NCI-H2081 (cell line): ENCODE results near the gene LY6G6C.
"Not testable (repeated sequence)": the region's sequence is repeated elsewhere in the genome, so short reads cannot be mapped to it uniquely, and the experiment has no call there.

Experiments
- DNase-seq, 2 experiments: peaks; one replicate each; lab custom pipeline; 2025; lab: John Stamatoyannopoulos, UW

Gene LY6G6C

DNA sequence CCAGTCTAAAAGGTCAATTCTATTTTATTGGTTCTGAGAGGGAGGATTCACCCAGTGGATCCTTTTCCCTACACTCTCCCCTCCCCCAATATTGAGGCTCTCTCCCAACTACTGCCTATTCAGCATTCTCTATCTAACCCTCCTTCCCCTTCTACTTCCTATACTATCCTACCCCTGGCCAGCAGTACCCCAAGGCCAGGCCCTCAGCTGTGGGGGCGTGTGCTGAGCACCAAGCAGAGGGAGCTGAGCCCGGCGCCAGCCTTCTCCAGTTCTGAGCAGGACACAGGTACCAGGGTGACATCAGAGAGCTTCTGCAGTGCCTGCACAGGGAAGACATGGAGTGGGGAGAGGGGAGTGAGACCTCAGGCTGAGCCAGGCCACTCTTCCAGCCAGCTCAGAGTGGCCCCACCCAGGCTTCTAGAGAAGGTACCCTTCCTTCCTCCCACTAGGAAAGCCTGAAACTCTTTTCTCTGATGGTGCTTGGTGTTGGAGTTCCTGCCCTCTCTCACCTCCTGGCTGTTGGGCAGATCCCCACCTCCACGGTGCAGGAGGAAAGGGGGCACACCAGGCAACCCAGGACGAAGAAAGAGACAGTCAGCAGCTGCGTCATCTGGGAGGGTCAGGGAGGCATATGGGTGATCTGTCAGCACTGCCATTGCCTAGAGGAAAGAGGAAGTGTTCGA lies 5.6 kb upstream of the LY6G6C start:
- no peak for DNase-seq

DNA sequence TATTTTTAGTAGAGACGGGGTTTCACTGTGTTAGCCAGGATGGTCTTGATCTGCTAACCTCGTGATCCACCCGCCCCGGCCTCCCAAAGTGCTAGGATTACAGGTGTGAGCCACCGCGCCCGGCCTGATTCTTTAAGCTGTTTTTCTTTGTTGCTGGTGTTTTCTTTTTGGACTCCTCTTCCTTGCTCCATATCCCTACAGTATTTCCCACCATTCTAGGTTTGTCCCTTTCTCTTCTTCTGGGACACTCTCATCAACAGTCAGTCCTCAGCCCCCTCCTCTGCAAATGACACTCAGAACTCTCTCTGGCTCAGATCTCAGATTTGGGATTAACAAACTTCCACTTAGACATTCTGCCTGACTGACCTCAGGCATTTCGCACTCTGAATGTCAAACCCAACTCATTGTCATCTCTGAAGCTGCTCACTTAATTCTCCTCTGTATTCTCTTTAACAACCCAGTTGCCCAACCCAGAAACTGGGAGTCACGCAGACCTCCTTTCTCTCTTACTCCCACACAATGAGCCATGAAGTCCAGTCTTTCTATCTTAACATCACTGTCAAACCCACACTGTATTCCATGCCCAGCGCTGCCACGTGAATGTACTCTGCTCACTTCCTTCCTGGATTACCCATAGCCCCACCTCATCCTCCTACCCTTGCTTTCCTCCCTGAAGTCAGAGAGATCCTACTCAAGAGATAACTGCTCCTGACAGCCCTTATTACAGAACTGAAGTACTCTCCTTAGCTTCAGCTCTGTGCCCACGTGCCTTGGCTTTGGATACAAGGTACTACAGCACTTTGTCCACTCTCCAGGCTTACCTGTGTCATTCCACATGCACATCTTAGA lies 4.2 kb upstream of the LY6G6C start:
- no peak for DNase-seq

DNA sequence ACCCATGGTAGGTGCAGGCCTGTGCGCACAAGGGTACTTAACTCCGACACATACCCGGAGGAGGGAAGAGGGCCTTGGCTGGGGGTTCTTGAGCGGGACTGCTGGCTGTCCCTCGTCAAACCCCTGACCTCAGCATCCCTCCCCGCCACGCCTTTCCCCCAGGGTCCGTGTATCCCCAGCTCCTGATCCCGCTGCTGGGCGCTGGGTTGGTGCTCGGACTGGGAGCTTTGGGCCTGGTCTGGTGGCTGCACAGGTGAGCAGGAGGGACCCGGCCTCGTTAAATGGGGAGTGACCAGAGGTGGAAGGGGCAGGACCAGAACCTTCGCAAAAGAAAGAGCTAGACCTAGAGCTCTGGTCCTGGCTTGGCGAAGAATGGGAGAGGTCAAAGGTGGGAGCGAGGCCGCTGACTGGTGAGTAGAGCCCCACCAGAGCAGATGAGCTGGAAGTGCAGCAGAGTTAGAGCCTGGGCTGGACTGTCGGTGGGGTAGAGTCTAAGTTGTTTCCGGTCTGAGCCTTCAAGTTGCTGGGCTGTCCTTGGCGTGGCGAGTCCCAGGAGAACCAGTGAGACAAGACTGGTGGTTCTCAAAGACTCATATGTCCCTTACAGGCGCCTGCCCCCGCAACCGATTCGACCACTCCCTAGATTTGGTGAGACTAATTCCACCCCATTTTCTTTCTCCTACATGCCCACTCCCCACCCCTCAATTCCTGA lies 2.6 kb upstream of the LY6G6C start:
- no peak for DNase-seq

DNA sequence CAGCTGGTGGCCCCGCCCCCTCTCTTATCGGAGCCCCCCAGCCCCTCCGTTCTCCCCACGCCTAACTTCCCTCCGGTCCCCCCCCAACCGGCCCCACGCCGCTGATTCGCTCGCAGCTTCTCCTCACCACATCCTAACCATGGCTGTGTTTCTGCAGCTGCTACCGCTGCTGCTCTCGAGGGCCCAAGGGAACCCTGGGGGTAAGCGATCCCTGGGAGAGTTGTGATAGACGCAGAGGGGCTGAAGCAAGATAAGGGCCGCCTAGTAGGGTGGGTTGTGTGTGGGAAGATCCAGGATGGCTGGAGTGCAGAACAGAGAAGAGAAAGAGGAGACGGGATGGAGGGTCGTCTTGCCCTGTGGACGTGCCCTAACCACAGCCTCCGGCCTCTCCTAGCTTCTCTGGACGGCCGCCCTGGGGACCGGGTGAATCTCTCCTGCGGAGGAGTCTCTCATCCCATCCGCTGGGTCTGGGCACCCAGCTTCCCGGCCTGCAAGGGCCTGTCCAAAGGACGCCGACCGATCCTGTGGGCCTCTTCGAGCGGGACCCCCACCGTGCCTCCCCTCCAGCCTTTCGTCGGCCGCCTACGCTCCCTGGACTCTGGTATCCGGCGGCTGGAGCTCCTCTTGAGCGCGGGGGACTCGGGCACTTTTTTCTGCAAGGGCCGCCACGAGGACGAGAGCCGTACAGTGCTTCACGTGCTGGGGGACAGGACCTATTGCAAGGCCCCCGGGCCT lies 1.9 kb upstream of the LY6G6C start, which contains the start of gene MPIG6B:
Gene MPIG6B, plus strand, starts transcription at position 129 of the 735 bp plus-strand sequence. Its CDS starts 11 bp downstream, at position 140.
- DNase-seq: no peak

DNA sequence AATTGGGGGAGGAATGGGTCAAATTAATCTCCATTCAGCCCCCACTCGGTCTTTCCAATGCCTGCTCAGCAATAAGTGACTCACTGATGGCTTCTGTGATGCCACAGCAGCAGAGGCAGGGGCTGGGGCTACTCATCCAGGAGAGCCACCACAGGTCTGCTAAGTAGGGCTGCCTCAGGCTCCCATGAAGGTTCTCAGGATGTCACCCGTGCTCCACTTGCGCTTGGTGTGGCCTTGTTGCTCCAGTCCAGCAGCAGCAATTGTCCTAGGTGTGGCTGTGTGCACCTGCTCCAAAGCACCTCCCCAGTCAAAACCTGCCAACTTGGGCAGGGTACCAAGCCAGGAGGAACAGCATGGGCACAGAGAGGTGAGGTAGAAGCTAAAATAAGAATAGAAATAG lies 627 bp upstream of the LY6G6C start:
- no peak for DNase-seq

DNA sequence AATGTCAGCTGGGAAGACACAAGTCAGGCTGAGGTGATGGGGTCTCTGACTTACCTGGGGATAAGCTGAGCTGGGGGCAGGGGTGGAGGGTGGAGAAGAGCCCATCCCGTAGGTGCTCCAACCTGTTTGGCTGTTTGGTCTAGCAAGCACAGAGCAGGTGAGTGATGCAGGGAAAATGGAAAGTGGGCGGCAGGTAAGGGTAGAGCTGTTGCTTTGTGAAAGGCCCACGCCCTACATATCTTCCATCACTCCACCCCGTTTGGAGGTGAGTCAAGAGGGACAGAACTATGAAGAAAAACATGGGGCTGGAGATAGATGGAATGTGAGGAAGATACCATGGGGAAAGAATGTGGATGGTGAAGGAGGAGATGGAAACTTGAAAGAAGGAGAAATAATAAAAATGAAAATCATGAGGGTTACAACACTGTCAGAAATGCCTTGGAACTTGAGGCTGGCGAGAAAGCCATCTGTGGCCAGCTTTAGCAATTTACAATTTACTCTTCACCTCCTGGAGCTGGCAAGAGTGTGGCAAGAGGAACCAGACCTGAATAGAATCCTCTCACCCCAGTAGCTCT lies 1.3 kb downstream of the LY6G6C start:
- DNase-seq: no peak

DNA sequence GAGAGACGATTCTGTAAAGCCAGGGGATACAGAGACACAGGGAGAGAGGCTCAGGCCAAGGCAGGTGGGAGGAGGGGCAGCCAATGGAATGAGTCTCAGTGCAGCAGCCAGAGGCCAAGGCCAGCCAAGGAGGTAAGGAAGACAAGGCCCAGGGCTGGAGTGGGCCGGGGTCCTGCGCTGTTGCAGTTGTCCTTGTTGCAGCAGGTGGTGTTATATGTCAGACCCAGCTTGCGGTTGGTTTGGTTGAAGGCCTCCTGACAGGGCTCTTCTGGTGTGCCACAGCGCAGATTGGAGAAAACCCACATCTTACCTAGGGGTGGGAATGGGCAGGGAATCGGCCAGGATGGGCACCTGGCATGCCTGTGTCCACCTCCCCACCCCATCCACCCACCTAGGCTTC lies 2.5 kb downstream of the LY6G6C start:
- no peak for DNase-seq

DNA sequence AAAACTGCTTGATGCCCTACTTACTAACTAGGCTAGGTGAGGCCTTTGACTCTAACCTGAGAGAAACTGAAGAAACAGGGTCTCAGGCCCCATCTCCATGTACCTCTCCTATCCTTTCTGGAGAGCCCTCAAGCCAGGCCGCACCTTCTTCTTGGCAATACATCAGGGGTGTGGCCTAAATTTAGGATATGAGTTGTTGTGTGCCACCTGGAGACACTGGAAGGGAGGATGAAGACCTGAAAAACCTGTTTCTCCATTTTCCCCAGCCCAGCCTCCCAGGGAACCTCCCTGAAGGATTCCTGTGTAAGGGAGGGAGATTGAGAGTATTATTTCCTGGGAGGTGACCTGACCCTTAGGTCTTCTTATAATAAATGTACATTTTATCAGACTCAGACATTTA lies 3.3 kb downstream of the LY6G6C start:
- no peak for DNase-seq

DNA sequence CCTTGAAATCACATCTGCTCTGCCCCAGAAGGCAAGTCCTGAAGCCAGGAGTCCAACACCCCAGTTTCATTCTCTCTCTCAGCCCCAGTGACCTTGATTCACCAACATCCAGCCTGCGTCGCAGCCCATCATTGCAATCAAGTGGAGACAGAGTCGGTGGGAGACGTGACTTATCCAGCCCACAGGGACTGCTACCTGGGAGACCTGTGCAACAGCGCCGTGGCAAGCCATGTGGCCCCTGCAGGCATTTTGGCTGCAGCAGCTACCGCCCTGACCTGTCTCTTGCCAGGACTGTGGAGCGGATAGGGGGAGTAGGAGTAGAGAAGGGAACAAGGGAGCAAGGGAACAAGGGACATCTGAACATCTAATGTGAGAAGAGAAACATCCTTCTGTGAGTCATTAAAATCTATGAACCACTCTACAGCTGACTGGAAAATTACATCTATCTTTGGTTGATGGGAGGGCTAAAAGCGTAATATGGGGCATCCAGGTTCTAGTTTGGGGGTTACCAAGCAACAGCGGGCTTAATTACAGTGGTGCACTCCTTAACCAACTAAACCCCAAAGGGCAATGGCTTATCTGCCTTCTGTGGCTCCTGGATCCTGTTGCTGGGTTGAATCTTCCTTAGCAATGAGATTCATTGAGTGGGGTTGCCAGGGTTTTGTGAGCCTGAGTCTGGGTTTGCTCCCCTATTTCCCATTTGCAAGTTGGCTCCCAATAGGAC lies 3.9 kb downstream of the LY6G6C start:
- DNase-seq: no peak

DNA sequence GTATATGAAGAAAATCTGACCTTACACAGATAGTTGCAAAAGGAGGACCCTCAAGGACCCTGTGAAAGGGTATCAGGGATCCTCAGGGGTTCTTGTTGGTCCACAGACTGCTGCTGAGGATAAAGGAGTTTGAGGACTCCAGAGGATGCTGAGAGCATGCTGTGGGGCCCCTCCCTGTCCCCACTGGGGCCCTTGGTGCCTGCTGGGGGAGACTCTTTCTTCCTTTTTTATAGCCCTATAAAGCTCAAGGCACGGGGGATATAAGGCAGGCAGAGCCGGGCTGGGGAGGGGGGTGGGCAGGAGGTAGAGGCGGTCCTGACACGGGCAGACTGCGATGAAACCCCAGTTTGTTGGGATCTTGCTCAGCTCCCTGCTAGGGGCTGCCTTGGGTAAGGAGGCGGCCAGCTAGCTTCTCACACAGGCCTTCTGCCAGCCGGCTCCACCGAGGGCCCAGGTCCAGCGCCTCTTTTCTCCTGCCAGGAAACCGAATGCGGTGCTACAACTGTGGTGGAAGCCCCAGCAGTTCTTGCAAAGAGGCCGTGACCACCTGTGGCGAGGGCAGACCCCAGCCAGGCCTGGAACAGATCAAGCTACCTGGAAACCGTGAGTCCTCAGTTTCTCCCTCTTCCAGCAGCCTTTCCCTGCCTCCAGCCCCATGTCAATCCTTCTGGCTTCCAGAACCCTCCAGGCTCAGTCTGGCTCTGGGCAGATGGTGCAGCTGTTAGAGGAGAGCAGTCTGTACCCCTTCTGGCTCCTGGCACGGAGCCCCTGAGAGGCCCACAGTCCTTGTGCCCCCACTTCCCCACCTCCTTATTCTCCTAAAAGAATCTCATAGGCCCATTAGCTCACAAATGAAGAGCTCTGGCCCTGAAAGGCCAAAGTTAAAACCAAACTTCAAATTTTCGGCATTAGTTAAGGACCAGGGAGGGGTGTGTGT lies 6.3 kb downstream of the LY6G6C start, which contains the start of gene LY6G6D:
Gene LY6G6D, plus strand, starts transcription at position 327 of the 937 bp plus-strand sequence. Its CDS starts 8 bp downstream, at position 335.
- no peak for DNase-seq

DNA sequence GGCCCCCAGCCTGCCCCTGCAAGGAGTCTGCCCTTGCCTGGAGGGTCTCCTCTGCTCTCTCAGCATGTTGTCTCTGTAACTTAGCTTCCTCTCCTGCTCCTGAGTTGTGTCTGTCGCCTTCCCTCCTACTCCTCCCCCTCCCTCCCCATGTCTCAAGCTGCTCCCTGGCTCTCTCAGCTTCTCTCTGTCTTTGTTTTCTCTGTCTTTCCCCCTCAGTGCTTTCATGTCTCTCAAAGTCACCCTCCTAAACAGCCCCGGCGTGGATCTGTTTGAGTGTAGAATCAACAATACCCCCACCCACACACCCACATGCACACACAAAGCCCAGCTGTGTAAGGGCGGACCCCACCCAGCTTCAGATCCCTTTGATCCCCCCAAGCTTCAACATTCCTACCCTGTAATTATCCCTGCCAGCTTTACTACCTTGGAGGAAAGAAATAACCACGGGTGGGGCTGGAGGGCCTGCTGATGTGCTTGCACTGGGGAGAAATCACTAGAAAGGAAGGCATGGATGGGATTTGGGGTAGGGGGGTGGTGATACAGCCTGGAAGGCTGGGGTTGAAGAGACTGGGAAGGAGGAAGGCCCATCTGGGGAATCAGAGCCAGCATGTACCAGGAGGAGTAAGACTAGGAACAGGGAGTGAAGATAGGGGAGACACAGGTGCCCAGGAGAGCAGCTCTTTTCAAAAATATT lies 7.4 kb downstream of the LY6G6C start:
- DNase-seq: peak in 1 of 2 experiments; percentile 28

DNA sequence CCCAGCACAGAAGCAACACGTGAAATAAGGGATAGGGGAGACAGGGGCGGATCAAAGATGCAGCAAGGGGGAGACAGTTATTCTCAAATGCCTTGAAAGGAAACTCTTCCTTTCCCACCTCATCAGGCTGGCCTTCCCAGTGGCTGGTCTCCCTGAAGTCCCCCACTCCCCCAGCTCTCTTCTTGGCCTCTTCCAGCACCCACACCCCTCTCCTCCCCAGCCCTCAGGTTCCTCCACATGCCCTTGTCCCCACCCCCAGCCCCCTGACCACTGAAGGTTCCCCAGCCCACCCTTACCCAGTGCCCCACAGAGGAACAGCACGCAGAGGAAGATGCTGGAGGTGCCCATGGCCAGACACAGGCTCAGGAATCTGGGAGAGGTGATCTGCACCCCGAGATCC lies 8.1 kb downstream of the LY6G6C start:
- DNase-seq: no peak

DNA sequence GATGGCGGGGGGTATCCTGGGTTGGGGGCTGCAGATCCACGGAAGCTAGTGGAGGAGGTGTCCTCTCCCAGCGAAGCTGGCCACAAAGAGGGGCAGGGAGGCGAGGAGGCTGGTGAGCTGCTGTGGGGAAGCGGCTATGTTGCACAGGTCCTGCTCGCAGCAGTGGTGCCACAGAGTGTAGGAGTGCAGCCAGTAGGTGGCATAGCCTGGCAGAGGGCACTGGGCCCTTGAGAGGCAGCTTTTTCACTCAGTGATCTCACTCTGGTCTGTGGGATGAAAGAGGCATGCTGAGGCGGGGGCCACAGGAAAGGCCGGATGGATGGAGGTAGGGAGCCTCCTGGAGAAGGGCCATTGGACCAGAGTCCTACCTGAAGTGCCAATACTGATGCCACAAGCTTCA lies 9.2 kb downstream of the LY6G6C start:
- no peak for DNase-seq

DNA sequence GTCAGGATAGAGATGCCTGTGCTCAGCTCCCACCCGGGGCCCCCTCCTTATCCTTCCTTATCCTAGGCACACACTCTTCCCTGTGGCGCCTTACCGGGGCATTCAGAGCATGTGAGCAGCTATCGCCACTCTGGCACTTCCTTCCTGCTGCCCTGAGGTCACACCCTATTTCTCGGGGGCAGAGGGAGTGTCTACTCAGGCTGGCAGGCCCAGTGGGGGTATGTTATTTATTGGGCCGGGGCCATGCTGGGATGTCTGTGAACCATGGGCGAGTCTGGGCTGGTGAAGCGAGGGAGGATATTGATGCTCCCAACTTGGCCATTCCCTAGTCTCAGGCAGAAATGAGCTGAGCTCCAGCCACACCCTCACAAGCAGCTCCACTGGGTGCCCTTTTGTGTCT lies 10.3 kb downstream of the LY6G6C start:
- DNase-seq: no peak

DNA sequence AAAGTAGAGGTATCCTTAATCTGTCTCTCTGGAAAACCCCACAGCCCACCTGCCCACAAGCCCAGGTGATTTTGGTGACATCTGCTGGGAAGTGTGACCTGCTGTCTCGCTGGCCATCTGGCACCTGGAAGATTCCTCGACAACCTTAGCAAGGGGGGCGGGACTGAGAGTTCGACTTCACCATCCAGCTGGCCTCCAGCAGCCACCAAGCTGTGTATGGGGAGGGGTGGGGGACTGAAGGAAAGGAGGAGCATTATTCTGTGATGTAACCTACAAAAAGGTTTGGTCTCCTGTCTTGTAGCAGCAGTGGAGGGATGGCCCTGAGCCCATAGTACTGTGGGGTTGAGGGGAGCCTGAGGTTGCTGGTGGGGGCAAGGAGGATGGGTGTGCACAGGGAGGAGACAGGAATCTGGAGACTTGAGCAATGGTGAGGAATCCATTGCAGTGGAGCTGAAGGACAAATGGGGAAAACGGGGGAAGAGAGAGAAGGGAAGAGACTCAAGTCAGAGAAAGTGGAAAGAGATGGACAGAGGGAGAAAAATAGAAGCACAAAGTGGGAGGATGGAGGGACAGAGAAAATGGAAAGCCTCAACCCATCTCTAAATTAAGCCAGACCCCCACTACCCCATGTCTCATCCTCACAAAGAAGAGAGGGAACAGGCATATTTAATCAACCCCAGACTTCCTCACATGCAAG lies 10.9 kb downstream of the LY6G6C start:
- DNase-seq: no peak

DNA sequence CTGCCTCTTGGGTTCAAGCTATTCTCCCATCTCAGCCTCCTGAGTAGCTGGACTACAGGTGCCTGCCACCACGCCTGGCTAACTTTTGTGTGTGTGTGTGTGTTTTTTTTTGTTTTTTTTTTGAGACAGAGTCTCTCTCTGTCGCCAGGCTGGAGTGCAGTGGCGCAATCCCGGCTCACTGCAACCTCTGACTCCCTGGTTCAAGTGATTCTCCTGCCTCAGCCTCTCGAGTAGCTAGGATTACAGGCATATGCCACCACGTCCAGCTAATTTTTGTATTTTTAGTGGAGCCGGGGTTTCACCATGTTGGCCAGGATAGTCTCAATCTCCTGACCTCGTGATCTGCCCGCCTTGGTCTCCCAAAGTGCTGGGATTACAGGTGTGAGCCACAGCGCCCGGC lies 12.4 kb downstream of the LY6G6C start:
- DNase-seq: not testable (repeated sequence)

DNA sequence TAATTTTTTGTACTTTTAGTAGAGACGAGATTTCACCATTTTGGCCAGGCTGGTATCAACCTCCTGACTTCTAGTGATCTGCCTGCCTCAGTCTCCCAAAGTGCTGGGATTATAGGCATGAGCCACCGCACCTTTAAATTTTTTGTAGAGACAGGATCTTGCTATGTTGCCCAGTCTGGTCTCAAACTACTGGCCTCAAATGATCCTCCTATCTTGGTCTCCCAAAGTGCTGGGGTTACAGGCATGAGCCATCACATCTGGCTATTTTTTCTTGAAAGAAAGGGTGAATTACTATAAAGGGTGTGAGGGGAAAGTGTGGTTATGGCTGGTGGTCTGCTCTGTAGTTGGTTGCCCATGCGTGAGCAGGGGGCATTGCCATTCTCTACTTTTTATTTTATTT lies 13.3 kb downstream of the LY6G6C start:
- no peak for DNase-seq

DNA sequence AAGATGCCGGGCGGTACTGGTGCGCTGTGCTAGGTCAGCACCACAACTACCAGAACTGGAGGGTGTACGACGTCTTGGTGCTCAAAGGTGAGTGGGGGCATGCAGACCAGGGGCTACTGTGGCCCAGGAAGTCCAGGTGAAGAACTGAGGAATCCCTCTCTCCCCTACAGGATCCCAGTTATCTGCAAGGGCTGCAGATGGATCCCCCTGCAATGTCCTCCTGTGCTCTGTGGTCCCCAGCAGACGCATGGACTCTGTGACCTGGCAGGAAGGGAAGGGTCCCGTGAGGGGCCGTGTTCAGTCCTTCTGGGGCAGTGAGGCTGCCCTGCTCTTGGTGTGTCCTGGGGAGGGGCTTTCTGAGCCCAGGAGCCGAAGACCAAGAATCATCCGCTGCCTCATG lies 13.8 kb downstream of the LY6G6C start:
- DNase-seq: no peak

DNA sequence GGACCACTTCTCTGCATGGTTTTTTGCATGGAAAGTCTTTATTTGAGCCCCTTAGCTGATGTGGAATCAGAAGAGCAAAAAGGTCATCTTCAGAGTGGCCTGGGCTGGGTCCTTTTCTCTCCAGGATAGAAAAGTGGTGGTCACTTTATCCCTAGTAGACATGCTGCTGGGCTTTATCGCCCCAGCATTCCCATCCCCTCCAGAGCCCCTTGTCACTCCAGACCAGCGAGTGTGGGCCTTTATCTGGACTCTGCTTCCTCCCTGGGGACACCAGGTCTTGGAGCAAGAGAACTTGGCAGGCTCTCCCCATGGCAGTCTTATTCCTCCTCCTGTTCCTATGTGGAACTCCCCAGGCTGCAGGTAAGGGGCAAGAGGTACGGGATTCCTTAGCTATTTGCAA lies 14.9 kb downstream of the LY6G6C start, which contains the start of gene LY6G6F:
Gene LY6G6F, plus strand, starts transcription at position 268 of the 400 bp plus-strand sequence. Its CDS starts 41 bp downstream, at position 309.
- no peak for DNase-seq
